ENCODE measurements around the gene LOX.

The LOX gene, protein sequence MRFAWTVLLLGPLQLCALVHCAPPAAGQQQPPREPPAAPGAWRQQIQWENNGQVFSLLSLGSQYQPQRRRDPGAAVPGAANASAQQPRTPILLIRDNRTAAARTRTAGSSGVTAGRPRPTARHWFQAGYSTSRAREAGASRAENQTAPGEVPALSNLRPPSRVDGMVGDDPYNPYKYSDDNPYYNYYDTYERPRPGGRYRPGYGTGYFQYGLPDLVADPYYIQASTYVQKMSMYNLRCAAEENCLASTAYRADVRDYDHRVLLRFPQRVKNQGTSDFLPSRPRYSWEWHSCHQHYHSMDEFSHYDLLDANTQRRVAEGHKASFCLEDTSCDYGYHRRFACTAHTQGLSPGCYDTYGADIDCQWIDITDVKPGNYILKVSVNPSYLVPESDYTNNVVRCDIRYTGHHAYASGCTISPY

GRCh38 chr5:122078116-122079110 is at the start of gene LOX:
LOX (minus strand) TSS chr5:122078259; CDS start chr5:122077985, 274 bp downstream.
- DNase-seq: no peak

DNA sequence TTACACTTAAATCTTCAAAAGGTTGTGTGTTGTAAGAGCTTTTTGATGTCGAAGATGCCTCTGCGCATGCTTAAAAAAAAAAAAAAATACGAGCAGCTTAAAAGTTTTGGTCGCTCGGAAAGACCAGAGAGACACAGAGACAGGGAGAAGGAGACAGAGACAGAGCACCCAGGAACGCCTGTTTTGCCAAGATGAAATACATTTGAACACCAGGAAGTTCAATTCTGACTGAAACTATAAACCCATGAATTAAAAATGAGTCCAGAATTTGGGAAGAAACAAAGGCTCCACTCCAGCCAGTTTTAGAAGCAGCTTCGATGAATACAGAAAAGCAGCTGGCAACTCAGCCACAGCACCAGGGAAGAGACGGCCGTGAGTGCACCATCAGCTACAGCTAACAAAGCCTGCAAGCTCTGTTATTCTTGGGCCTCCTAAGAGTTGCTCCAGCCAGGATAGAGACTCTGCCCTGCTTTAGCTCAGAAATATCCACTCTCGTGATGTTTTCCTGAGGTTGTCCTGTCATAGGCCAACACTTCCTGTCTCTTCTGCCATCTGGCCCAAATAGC is 48.8 kb upstream of the LOX start:
- peak; percentile 11 to 31 for DNase-seq

GRCh38 chr5:122126177-122126755 is 48.2 kb upstream of the LOX start:
- DNase-seq: no peak

DNA sequence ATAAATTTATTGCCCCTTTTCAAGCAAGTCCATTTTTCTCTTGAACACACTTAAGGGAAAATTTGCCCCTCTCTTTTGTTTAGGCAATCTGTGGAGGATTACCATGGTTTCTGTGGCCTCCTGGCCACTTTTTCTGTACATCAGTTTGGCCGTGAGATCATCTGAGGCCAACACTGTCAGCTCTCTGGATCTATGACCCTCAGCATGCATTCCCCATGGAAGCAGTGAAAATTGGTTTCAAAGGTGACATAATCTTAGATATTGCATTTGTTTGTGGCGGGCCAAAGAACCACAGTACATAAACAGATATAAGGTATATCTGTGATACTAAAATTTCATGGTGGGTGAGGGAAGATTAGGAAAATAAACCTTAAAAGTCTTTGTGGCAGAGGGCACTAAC is 46.7 kb upstream of the LOX start:
- DNase-seq: no peak

DNA sequence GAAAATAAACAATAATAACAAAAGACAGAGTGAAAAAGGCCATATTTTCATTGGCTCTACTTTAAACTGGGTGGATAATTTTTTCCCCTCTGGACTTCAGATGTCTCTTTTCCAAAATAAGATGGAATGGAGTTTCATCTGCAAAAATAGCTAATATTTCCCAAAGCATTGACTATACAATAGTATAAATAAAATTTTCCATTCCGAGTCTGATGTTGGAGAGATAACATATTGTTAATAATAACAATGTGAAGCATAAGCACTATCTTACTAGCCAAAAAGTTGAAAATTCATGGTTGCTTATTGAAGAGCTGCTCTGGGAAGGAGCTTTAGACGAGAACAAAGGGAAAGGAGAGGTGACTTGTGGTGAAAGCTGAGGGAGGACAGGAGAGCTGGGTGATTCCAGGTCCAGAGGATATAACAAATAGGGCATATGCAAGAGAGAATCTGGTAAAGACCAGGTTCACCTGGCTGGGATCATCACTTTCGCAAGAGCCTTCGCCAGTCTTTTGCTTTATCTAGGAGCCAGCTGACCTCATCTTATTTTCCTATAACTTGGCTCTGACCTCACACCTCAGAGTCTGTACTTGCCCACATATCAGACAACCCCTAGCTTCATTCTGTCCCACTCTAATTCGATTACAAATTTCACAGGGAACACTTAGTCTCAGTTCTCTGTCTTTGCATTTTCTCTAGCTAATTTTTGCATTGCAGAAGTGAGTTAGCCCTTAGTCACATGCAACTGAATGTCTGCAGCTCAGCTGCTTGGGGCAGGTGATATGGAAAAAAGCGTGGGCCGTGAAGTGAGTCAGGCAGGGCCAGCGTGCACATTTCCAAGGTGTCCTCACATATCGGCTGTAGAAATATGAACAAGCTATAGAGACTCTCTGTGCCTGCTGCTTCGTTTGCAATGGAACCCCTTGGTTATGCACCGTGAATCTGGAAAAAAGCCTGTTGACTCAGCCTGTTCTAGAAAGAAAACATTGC is 43.7 kb upstream of the LOX start:
- no peak for DNase-seq

DNA sequence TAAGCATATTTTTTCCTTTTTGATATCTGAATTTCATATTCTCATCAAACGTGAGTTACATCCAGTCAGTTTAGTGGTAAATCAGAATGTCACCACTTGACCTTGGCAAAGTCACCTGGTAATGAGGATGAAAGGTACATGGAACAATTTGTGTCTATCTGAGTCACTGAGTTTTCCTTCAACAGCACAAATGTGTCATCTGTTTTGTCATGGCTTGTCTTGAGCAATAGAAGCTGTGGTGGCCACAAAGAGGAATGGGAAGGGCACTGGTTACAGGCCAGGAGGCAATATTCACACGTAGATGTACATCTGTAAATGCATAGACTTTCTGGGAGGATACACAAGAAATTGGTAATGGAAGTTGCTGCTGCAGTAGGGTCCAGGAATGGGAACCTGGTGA is 42.9 kb upstream of the LOX start:
- DNase-seq: no peak

- DNase-seq: no peak
These were observed 42.4 kb upstream of the LOX start for GRCh38 chr5:122120493-122120892.

- DNase-seq: no peak
These were observed 41.1 kb upstream of the LOX start for GRCh38 chr5:122119205-122119604.

GRCh38 chr5:122118356-122118948 is 40.4 kb upstream of the LOX start:
- DNase-seq: no peak

- no peak for DNase-seq
These were observed 36.4 kb upstream of the LOX start for GRCh38 chr5:122114501-122114900.

GRCh38 chr5:122112733-122113558 is 34.9 kb upstream of the LOX start:
- DNase-seq: no peak

- no peak for DNase-seq
These were observed 34.0 kb upstream of the LOX start for GRCh38 chr5:122112063-122112462.

- DNase-seq: no peak
These were observed 33.4 kb upstream of the LOX start for GRCh38 chr5:122111460-122111859.

- no peak for DNase-seq
These were observed 32.9 kb upstream of the LOX start for GRCh38 chr5:122110987-122111386.

DNA sequence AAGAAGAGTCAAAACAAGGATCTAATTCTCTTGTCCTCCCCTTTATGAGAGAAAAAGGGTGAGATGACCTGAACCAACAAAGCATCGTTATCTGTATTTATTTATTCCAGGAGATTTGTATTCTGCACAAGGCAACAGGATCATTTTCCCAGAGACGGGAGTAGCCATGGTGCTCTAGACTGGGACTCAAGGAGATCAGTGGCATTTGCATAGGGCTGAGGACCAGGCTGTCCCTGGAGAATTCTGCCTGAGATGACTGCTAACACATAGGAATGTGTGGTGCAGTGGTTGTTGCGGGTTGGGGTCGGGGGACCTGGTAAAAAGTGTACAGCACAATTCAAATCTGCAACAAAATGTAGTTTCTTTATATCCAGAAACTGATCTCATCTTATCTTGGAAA is 29.0 kb upstream of the LOX start:
- DNase-seq: no peak

- no peak for DNase-seq
These were observed 27.9 kb upstream of the LOX start for GRCh38 chr5:122105909-122106308.

DNA sequence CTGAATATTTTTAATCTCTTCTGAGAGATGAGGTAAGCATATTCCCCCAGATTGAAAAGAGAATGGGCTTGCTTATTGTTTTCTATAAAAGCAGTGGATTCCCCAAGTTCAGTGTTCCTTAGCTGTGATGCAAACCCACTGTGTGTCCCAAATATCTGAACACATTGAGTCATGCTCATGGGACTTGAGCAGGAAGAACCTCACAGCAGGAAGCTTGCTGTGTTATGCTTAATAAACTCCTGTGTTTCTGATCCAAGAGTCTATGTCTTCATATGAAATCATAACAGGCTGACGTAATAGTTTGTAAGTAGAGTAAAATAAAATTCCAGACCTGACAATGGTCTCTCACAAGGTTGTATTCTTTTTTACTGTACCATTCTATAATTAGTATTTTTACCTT is 24.8 kb upstream of the LOX start:
- DNase-seq: no peak

DNA sequence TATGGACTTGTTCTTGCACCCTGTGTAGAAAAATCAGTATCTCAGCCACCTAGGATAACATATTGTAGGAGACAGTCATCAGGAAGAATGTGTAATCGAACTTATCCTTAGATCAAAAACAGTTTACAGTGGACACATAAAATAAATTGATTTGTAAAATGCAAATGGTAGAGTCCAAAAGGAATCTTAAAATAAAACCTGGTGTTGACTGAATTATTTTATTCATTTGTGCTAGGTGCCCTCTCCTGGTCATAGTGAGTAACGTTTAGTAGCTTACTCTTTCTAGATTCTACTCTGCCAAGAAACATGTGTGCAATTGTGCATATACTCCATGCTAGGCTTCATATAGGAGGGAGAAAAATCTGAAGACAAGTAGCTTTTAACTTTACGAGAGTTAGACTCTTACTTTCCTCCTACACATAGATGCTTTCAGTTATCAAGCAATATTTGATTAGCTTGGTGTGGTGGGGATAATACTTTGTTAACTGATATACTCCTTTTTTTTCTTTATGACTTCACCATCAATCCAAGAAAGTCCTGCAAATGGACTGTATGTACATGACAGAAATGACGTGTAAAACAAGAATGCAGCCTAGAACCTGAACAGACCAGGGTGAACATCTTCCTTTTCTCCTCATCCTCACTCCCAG is 23.7 kb upstream of the LOX start:
- peak in 1 of 2 donors; percentile 29 for DNase-seq

GRCh38 chr5:122099060-122099790 is 21.2 kb upstream of the LOX start:
- DNase-seq: no peak

Measured in hippocampal formation (tissue), 2 donors.